IMR-90 (cell line): Measurements from ENCODE around the gene AHI1.

Experiments
- CTCF ChIP-seq: conservative IDR thresholded peaks from 2 replicates; pipeline ENCODE4 v1.5.1; 2012; ENCODE audit warnings: mild to moderate bottlenecking, low read depth, low read length, improper control_type of control experiment
- ELK1 ChIP-seq: fragments of 150-350 bp; IDR thresholded peaks from 2 replicates; pipeline ENCODE4 v1.6.1; 2016; ENCODE audit warnings: low read depth, mild to moderate bottlenecking, low read length, moderate library complexity, borderline replicate concordance
- FOS ChIP-seq: fragments of 150-350 bp; IDR thresholded peaks from 2 replicates; pipeline ENCODE4 v1.6.1; 2016; ENCODE audit warnings: low read depth, low read length
- MAFK ChIP-seq: IDR thresholded peaks from 2 replicates; pipeline ENCODE4 v1.6.1; 2012; ENCODE audit warnings: low read depth, low read length, improper control_type of control experiment
- MAZ ChIP-seq: IDR thresholded peaks from 2 replicates; pipeline ENCODE4 v1.6.1; 2012; ENCODE audit warnings: low read depth, mild to moderate bottlenecking, low read length, improper control_type of control experiment, moderate library complexity, borderline replicate concordance
- MXI1 ChIP-seq: IDR thresholded peaks from 2 replicates; pipeline ENCODE4 v1.6.1; 2012; ENCODE audit warnings: low read depth, mild to moderate bottlenecking, low read length, moderate library complexity, borderline replicate concordance
- POLR2A ChIP-seq: IDR thresholded peaks from 2 replicates; pipeline ENCODE4 v1.6.1; 2012; ENCODE audit warnings: mild to moderate bottlenecking, low read depth, low read length
- RAD21 ChIP-seq: IDR thresholded peaks from 2 replicates; pipeline ENCODE4 v1.6.1; 2012; ENCODE audit warnings: low read length, improper control_type of control experiment
- RCOR1 ChIP-seq: IDR thresholded peaks from 2 replicates; pipeline ENCODE4 v1.6.1; 2012; ENCODE audit warnings: mild to moderate bottlenecking, low read length, improper control_type of control experiment; ENCODE audit not compliant: insufficient replicate concordance
- USF2 ChIP-seq: fragments of 150-350 bp; IDR thresholded peaks from 2 replicates; pipeline ENCODE4 v1.6.1; 2017; ENCODE audit warnings: mild to moderate bottlenecking, antibody characterized with exemption, low read length, low read depth

GRCh38 chr6:135305684-135306083, 191.9 kb downstream of the AHI1 start:
- TF ChIP-seq CTCF (no peak), MAFK (no peak), POLR2A (no peak), FOS (no peak), USF2 (no peak), RAD21 (no peak), MXI1 (no peak), ELK1 (no peak), MAZ (no peak), RCOR1 (no peak)
